ENCODE data around the gene CPN2. TPM values are rescaled to one million over a fixed set of nuclear protein-coding genes. Genes with fewer than 3 reads are reported as not detected.

Gene CPN2
- total and polyA plus RNA-seq, 11 donors: 0.14 to 6.0 (median 0.72) TPM

- Histone ChIP-seq H3K4me3 (no peak overlapping the region), H3K36me3 (no peaks in the 10 kb centered on the region), H3K4me1 (peaks cover 0 to 11% (median 7%) of the 10 kb centered on the region in 12 donors), H3K27ac (no peak overlapping the region), H3K27me3 (peaks cover 0 to 16% (median 0%) of the 10 kb centered on the region in 9 donors), H3K9me3 (peaks cover 0 to 21% (median 2%) of the 10 kb centered on the region in 12 donors)
- WGBS, 4 donors: 89 to 94% (median 93%) methylated on average over 10 of the region's 10 CpGs
- intact Hi-C loops (cut with DNase I): no loop called here
- DNase-seq: no peak
- ATAC-seq: no peak
- TF ChIP-seq, protein P1, sequence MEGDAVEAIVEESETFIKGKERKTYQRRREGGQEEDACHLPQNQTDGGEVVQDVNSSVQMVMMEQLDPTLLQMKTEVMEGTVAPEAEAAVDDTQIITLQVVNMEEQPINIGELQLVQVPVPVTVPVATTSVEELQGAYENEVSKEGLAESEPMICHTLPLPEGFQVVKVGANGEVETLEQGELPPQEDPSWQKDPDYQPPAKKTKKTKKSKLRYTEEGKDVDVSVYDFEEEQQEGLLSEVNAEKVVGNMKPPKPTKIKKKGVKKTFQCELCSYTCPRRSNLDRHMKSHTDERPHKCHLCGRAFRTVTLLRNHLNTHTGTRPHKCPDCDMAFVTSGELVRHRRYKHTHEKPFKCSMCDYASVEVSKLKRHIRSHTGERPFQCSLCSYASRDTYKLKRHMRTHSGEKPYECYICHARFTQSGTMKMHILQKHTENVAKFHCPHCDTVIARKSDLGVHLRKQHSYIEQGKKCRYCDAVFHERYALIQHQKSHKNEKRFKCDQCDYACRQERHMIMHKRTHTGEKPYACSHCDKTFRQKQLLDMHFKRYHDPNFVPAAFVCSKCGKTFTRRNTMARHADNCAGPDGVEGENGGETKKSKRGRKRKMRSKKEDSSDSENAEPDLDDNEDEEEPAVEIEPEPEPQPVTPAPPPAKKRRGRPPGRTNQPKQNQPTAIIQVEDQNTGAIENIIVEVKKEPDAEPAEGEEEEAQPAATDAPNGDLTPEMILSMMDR (IDR thresholded peaks at IDR 0.05): no peak
- no peak for TF ChIP-seq POLR2A (IDR thresholded peaks at IDR 0.05)
Measured at GRCh38 chr3:194294199-194294894, 56.8 kb downstream of the CPN2 start.

GRCh38 chr3:194293546-194294198, 57.5 kb downstream of the CPN2 start:
- DNase-seq (no peak), ATAC-seq (no peak)
- peaks cover 0 to 21% (median 2%) of the 10 kb centered on the region in 12 donors for H3K9me3 ChIP-seq
- WGBS, 4 donors: 92 to 100% (median 96%) methylated on average over 2 of the region's 2 CpGs
- peaks cover 0 to 16% (median 0%) of the 10 kb centered on the region in 9 donors for H3K27me3 ChIP-seq
- TF ChIP-seq, protein P1 (IDR thresholded peaks at IDR 0.05): no peak
- no peak for TF ChIP-seq POLR2A (IDR thresholded peaks at IDR 0.05)
- H3K27ac ChIP-seq: no peak overlapping the region
- H3K36me3 ChIP-seq: no peaks in the 10 kb centered on the region
- intact Hi-C loops (cut with DNase I): no loop called here
- no peak overlapping the region for H3K4me3 ChIP-seq
- peaks cover 0 to 11% (median 7%) of the 10 kb centered on the region in 12 donors for H3K4me1 ChIP-seq

DNA sequence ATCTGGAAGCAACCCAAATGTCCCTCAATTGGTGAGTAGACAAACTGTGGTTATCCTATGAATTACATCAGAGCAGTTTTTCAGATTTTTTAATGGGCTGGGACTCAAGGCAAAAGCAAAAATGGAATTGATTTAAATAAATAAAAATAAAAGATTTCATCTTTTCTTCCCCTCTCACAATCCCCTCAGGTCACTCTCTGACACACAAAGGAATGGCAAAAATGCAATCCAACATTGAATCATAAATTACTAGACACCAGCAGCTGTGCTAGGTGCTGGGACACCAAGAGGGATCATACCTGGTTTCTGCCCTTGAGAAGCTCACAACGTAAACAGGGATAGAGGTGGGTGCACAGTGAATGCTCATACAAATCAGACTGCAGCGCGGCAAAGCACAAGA, 58.8 kb downstream of the CPN2 start:
- 94 to 100% (median 97%) methylated on average over 3 of the region's 3 CpGs for WGBS, 4 donors

More for the DNA sequence above, 58.8 kb downstream of the CPN2 start:
- Histone ChIP-seq H3K27ac (no peak overlapping the region), H3K36me3 (no peaks in the 10 kb centered on the region), H3K4me3 (no peak overlapping the region), H3K27me3 (peaks cover 0 to 21% (median 6%) of the 10 kb centered on the region in 9 donors), H3K4me1 (peaks cover 0 to 11% (median 7%) of the 10 kb centered on the region in 12 donors), H3K9me3 (peaks cover 0 to 21% (median 2%) of the 10 kb centered on the region in 12 donors)
- intact Hi-C loops (cut with DNase I): no loop called here
- TF ChIP-seq, protein P1 (IDR thresholded peaks at IDR 0.05): no peak
- no peak for TF ChIP-seq POLR2A (IDR thresholded peaks at IDR 0.05)
- no peak for DNase-seq
- no peak for ATAC-seq

Other genes with a start within 250 kb of the CPN2 start
- 10 to 100 TPM in 7 of 9 donors, 1 to 10 TPM in 2; 9.2 to 32.3 (median 19.2) TPM for gene HES1, start 215.2 kb downstream of the CPN2 start, total RNA-seq
- 10 to 100 TPM in 1 of 2 donors, 1 to 10 TPM in 1; 9.2 to 11.7 TPM for gene HES1, start 215.2 kb downstream of the CPN2 start, polyA plus RNA-seq
- gene LRRC15, start 18.4 kb upstream of the CPN2 start, total RNA-seq: 1 to 10 TPM in 1 of 9 donors, under 1 TPM in 7, not detected in 1; 0.05 to 1.9 (median 0.14) TPM
- gene LRRC15, start 18.4 kb upstream of the CPN2 start, polyA plus RNA-seq: under 1 TPM; 0.04 to 0.12 TPM
- under 1 TPM in 3 of 9 donors, not detected in 6; 0.07 to 0.12 (median 0.11) TPM for gene GP5, start 47.9 kb upstream of the CPN2 start, total RNA-seq
- under 1 TPM in 1 of 2 donors, not detected in 1; 0.04 TPM for gene GP5, start 47.9 kb upstream of the CPN2 start, polyA plus RNA-seq
- gene ATP13A3, start 135.7 kb upstream of the CPN2 start, total RNA-seq: 100 to 1,000 TPM in 5 of 9 donors, 10 to 100 TPM in 4; 37.8 to 237 (median 105) TPM
- 100 to 1,000 TPM in 1 of 2 donors, 10 to 100 TPM in 1; 26.6 to 117 TPM for gene ATP13A3, start 135.7 kb upstream of the CPN2 start, polyA plus RNA-seq

All from heart left ventricle (tissue), 16 donors.